Stimulated activated CD8-positive, alpha-beta memory T cell treated with anti-CD3 and anti-CD28 coated beads, Interleukin-15, amount 100 ng/mL, for 48 hours (primary cell): ENCODE results near the gene DPH1.
"Not testable (repeated sequence)": the region's sequence is repeated elsewhere in the genome, so short reads cannot be mapped to it uniquely, and the experiment has no call there.

Source experiments
- DNase-seq, 2 donors: peaks; one replicate each; pipeline ENCODE4 v3.0.0-alpha.2; 2020; ENCODE audit warnings: low read depth in 2 of 2

DPH1 gene

GRCh38 chr17:2008332-2009126 is 21.4 kb upstream of the DPH1 start:
- DNase-seq, result no peak

- DNase-seq, result no peak
These were observed 20.2 kb upstream of the DPH1 start for GRCh38 chr17:2009737-2010136.

GRCh38 chr17:2011411-2012371 is 18.3 kb upstream of the DPH1 start:
- DNase-seq, result no peak

GRCh38 chr17:2012499-2012898 is 17.5 kb upstream of the DPH1 start:
- DNase-seq, result no peak

GRCh38 chr17:2013220-2013993 is 16.5 kb upstream of the DPH1 start:
- DNase-seq, result not testable (repeated sequence)

GRCh38 chr17:2013994-2014317 is 16.0 kb upstream of the DPH1 start:
- no peak for DNase-seq

GRCh38 chr17:2015314-2015713 is 14.6 kb upstream of the DPH1 start:
- no peak for DNase-seq

- DNase-seq, result no peak
These were observed 13.5 kb upstream of the DPH1 start for GRCh38 chr17:2016494-2016893.

GRCh38 chr17:2017274-2017941 is 12.5 kb upstream of the DPH1 start:
- DNase-seq, result no peak

- DNase-seq, result no peak
These were observed 11.0 kb upstream of the DPH1 start for GRCh38 chr17:2018716-2019510.

GRCh38 chr17:2019723-2020122 is 10.2 kb upstream of the DPH1 start:
- DNase-seq, result no peak

GRCh38 chr17:2020721-2021120 is 9.2 kb upstream of the DPH1 start:
- no peak for DNase-seq

- no peak for DNase-seq
These were observed 7.2 kb upstream of the DPH1 start for GRCh38 chr17:2022647-2023240.

- no peak for DNase-seq
These were observed 6.7 kb upstream of the DPH1 start for GRCh38 chr17:2023256-2023655.

GRCh38 chr17:2023692-2024571 is 6.0 kb upstream of the DPH1 start:
- no peak for DNase-seq

- no peak for DNase-seq
These were observed 5.3 kb upstream of the DPH1 start for GRCh38 chr17:2024572-2025219.

GRCh38 chr17:2025220-2025621 is 4.7 kb upstream of the DPH1 start, which contains the start of gene RTN4RL1:
Gene RTN4RL1 (minus strand): TSS chr17:2025334. CDS start chr17:2024865, 469 bp downstream.
- peak in 1 of 2 donors; percentile 30 for DNase-seq

- no peak for DNase-seq
These were observed 4.2 kb upstream of the DPH1 start for GRCh38 chr17:2025622-2026309.
